HCT116 (cell line): Measurements from ENCODE around the gene PCNT. TPM values are rescaled to one million over a fixed set of nuclear protein-coding genes. Genes with fewer than 3 reads are reported as not detected.

ENCODE experiments used
- ATAC-seq: fragments of 200-7000 bp; cut with Tn5 transposase; 2 replicates; pipeline ENCODE4 v1.9.1; 2020; ENCODE audit warnings: mild to moderate bottlenecking, moderate library complexity
- BruUV-seq: library from RNA; stranded (reverse); fragments of 400-500 nt; replicated peaks from 2 replicates; lab custom pipeline; 2021; lab: Mats Ljungman, UMichigan
- CTCF ChIA-PET: fragments of 300-600 bp; sonication (Branson Sonifier 250); formaldehyde crosslinking; loops from one replicate; lab custom pipeline; 2021; ENCODE audit warnings: antibody characterized with exemption; lab: Charles Lee
- POLR2A ChIA-PET: fragments of 300-600, 350-600 bp; sonication (Branson Sonifier 250); formaldehyde crosslinking; loops from one replicate; lab custom pipeline; 2021; ENCODE audit warnings: antibody characterized with exemption; lab: Charles Lee
- RAD21 ChIA-PET, 2 experiments: fragments of 300-600 bp; sonication (Branson Sonifier 250); formaldehyde crosslinking; loops; one replicate each; lab custom pipeline; 2023; ENCODE audit warnings: low total read pairs in 2 of 2; ENCODE audit not compliant: uncharacterized antibody in 2 of 2, unreplicated experiment in 2 of 2, low non-redundant PET in 1 of 2; lab: Charles Lee
- DNase-seq: peaks from one replicate; pipeline ENCODE4 v3.0.0-alpha.2; 2010; ENCODE audit warnings: low read depth, low spot score
- H2AFZ ChIP-seq: fragments of 200-600 bp; shearing (Covaris generic), sonication (generic); 2 replicates; pipeline ENCODE4 v1.6.1; 2017; ENCODE audit warnings: low read depth, mixed run types, mixed read lengths, antibody characterized with exemption, low read length; ENCODE audit not compliant: poor library complexity, severe bottlenecking
- H3K27ac ChIP-seq: 2 replicates; pipeline ENCODE4 v1.5.1; 2012; ENCODE audit warnings: low read depth, low read length
- H3K27me3 ChIP-seq: fragments of 200-600 bp; sonication (generic); 2 replicates; pipeline ENCODE4 v1.6.1; 2016; ENCODE audit warnings: mixed run types, low read length, mixed read lengths; ENCODE audit not compliant: insufficient read depth
- H3K36me3 ChIP-seq, 2 experiments: fragments of 200-500 bp in 1 of 2; fragments of 200-600 bp in 1 of 2; sonication (Bioruptor generic) in 1 of 2; sonication (generic) in 1 of 2; 2 replicates each; pipeline versions ENCODE4 v1.5.1 to v1.6.1; 2014 to 2016; ENCODE audit warnings: low read length in 2 of 2, inconsistent platforms in 1 of 2, mixed read lengths in 1 of 2, mixed run types in 1 of 2; ENCODE audit not compliant: insufficient read depth in 2 of 2, control insufficient read depth in 1 of 2
- H3K4me1 ChIP-seq, 2 experiments: fragments of 200-600 bp in 1 of 2; sonication (generic) in 1 of 2; 2 replicates each; pipeline versions ENCODE4 v1.5.1 to v1.6.1; 2012 to 2017; ENCODE audit warnings: low read length in 2 of 2, inconsistent platforms in 1 of 2, mild to moderate bottlenecking in 1 of 2, mixed read lengths in 1 of 2, mixed run types in 1 of 2, moderate library complexity in 1 of 2; ENCODE audit not compliant: insufficient read depth in 2 of 2, control insufficient read depth in 1 of 2
- H3K4me2 ChIP-seq: fragments of 200-600 bp; sonication (generic); 2 replicates; pipeline ENCODE4 v1.6.1; 2017; ENCODE audit warnings: mixed run types, low read length, mixed read lengths
- H3K4me3 ChIP-seq, 2 experiments: fragments of 200-600 bp in 1 of 2; sonication (generic) in 1 of 2; replicated peaks in 1 of 2; 2 replicates each; pipeline ENCODE4 v1.5.1; 2011 to 2016; ENCODE audit warnings: low read length in 2 of 2, control low read depth in 1 of 2, low read depth in 1 of 2, mild to moderate bottlenecking in 1 of 2, mixed read lengths in 1 of 2, mixed run types in 1 of 2
- H3K79me2 ChIP-seq: fragments of 200-600 bp; sonication (generic); 2 replicates; pipeline ENCODE4 v1.6.1; 2017; ENCODE audit warnings: mild to moderate bottlenecking, mixed run types, low read length, moderate library complexity, mixed read lengths; ENCODE audit not compliant: insufficient read depth
- H3K9ac ChIP-seq: fragments of 200-600 bp; sonication (generic); 2 replicates; pipeline ENCODE4 v1.6.1; 2016; ENCODE audit warnings: low read length, mixed read lengths
- H3K9me2 ChIP-seq: fragments of 200-600 bp; sonication (generic), shearing (Covaris generic); 2 replicates; pipeline ENCODE4 v1.6.1; 2017; ENCODE audit warnings: mixed run types, mild to moderate bottlenecking, moderate library complexity; ENCODE audit not compliant: insufficient read depth
- H3K9me3 ChIP-seq, 2 experiments: fragments of 200-500 bp in 1 of 2; fragments of 200-600 bp in 1 of 2; sonication (Bioruptor generic) in 1 of 2; sonication (generic) in 1 of 2; 2 replicates each; pipeline ENCODE4 v1.6.1; 2014 to 2017; ENCODE audit warnings: low read length in 2 of 2, mixed read lengths in 2 of 2, inconsistent platforms in 1 of 2, low read depth in 1 of 2, mild to moderate bottlenecking in 1 of 2, mixed run types in 1 of 2, moderate library complexity in 1 of 2; ENCODE audit not compliant: control insufficient read depth in 1 of 2, insufficient read depth in 1 of 2
- H4K20me1 ChIP-seq: fragments of 200-600 bp; sonication (generic), shearing (Covaris generic); 2 replicates; pipeline ENCODE4 v1.6.1; 2017; ENCODE audit warnings: mixed run types, mild to moderate bottlenecking, moderate library complexity; ENCODE audit not compliant: insufficient read depth
- CEBPB ChIP-seq: IDR thresholded peaks from 2 replicates; pipeline ENCODE4 v1.6.1; 2012; ENCODE audit warnings: low read depth
- ELF1 ChIP-seq: IDR thresholded peaks from 2 replicates; pipeline ENCODE4 v1.6.1; 2012; ENCODE audit warnings: low read depth, borderline replicate concordance
- EZH2 ChIP-seq: fragments of 200-600 bp; sonication (generic); IDR thresholded peaks from 2 replicates; pipeline ENCODE4 v1.6.1; 2017; ENCODE audit warnings: antibody characterized with exemption, mixed run types
- EZH2phosphoT487 ChIP-seq: fragments of 200-600 bp; IDR thresholded peaks from 2 replicates; pipeline ENCODE4 v1.6.1; 2018; ENCODE audit warnings: antibody characterized with exemption, borderline replicate concordance
- FOSL1 ChIP-seq: IDR thresholded peaks from 2 replicates; pipeline ENCODE4 v1.6.1; 2012; ENCODE audit warnings: low read depth
- JUND ChIP-seq: IDR thresholded peaks from 2 replicates; pipeline ENCODE4 v1.6.1; 2012
- POLR2A ChIP-seq: IDR thresholded peaks from 2 replicates; pipeline ENCODE4 v1.7.0; 2011; ENCODE audit warnings: borderline replicate concordance; ENCODE audit not compliant: insufficient read depth, insufficient read length; ENCODE audit errors: extremely low read depth
- REST ChIP-seq: IDR thresholded peaks from 2 replicates; pipeline ENCODE4 v1.6.1; 2012; ENCODE audit warnings: low read depth
- SIN3A ChIP-seq: IDR thresholded peaks from 2 replicates; pipeline ENCODE4 v1.6.1; 2012; ENCODE audit warnings: low read depth
- TCF7L2 ChIP-seq: IDR thresholded peaks from 2 replicates; pipeline ENCODE4 v1.7.0; 2011; ENCODE audit warnings: borderline replicate concordance, inconsistent platforms; ENCODE audit not compliant: insufficient read depth, insufficient read length; ENCODE audit errors: extremely low read depth
- ZNF274 ChIP-seq: fragments of 200-500 bp; sonication (Bioruptor generic); IDR thresholded peaks from 2 replicates; pipeline ENCODE4 v1.6.1; 2014; ENCODE audit warnings: mild to moderate bottlenecking, low read depth, low read length, inconsistent platforms
- intact Hi-C: fragments of 100-400 bp; cut with micrococcal nuclease; formaldehyde crosslinking; loops from 2 replicates; pipeline ENCODE4 v1.10.0; 2022
- total RNA-seq: library from RNA; stranded (reverse); gene quantifications from one replicate; pipeline ENCODE4 v1.2.1, GENCODE V29; 2021; ENCODE audit not compliant: unreplicated experiment

The PCNT gene
- total RNA-seq, 1 experiment from 2014 or later = 43.6 TPM

DNA sequence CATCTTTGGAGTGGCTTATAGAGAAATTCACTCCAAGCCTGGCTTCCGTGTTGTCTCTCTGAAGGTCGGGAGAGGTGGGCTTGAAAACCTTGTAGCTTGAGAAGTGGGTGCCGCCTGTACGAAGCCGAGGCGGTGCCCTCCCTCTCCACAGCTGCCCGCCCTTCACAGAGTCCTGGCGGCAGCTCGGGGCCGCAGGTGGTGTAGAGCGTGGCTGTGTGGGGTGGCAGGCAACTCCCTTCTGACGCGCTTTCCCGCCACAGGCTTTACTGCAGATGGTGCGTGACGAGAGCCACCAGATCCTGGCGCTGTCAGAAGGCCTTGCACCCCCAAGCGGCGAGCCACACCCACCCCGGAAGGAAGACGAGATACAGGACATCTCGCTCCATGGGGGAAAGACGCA, 101.6 kb downstream of the PCNT start (continued):
- TF ChIP-seq EZH2 = no peak

GRCh38 chr21:46426313-46427046, 102.5 kb downstream of the PCNT start:
- Histone ChIP-seq H4K20me1 (no peaks in the 10 kb centered on the region), H3K4me3 (no peak overlapping the region), H3K27me3 (no peaks in the 10 kb centered on the region), H3K36me3 (peaks cover 0 to 2% of the 10 kb centered on the region in 2 experiments; a peak in 2 of 4 replicates), H2AFZ (no peak overlapping the region), H3K9me2 (no peaks in the 10 kb centered on the region), H3K4me2 (no peak overlapping the region), H3K79me2 (no peaks in the 10 kb centered on the region), H3K27ac (no peak overlapping the region), H3K4me1 (no peaks in the 10 kb centered on the region), H3K9me3 (no peaks in the 10 kb centered on the region), H3K9ac (no peak overlapping the region)
- BruUV-seq = no TSS peak
- RAD21 ChIA-PET = interaction anchor here in 1 of 2 experiments (0.7 kb wide), 1 partner anchor 283 kb away, joined by 3 read pairs; no protein-coding TSS in a partner anchor
- POLR2A ChIA-PET = no interaction called here
- TF ChIP-seq TCF7L2 = no peak
- TF ChIP-seq EZH2phosphoT487 = no peak
- TF ChIP-seq POLR2A = no peak
- no peak for TF ChIP-seq ZNF274
- TF ChIP-seq CEBPB = no peak
- TF ChIP-seq FOSL1 = no peak
- TF ChIP-seq JUND = no peak
- no peak for TF ChIP-seq ELF1
- TF ChIP-seq REST = no peak
- no peak for TF ChIP-seq SIN3A
- ATAC-seq (no peak), DNase-seq (no peak)
- intact Hi-C loops = no loop called here
- CTCF ChIA-PET = no interaction called here
